Measurements from ENCODE around the gene CDH23.

CDH23 gene

GRCh38 chr10:71688256-71688655, 291.5 kb downstream of the CDH23 start:
- no peak for TF ChIP-seq CTCF (IDR thresholded peaks at IDR 0.05)

GRCh38 chr10:71690094-71690720, 293.5 kb downstream of the CDH23 start:
- no peak for TF ChIP-seq CTCF (IDR thresholded peaks at IDR 0.05)

GRCh38 chr10:71691405-71691804, 294.7 kb downstream of the CDH23 start:
- TF ChIP-seq CTCF (IDR thresholded peaks at IDR 0.05) = no peak

- no peak for TF ChIP-seq CTCF (IDR thresholded peaks at IDR 0.05)
Observed at GRCh38 chr10:71692598-71693306, 296.0 kb downstream of the CDH23 start.

GRCh38 chr10:71693377-71693776, 296.7 kb downstream of the CDH23 start:
- no peak for TF ChIP-seq CTCF (IDR thresholded peaks at IDR 0.05)

- TF ChIP-seq CTCF (IDR thresholded peaks at IDR 0.05) = no peak
Observed at GRCh38 chr10:71694039-71694501, 297.4 kb downstream of the CDH23 start.

- no peak for TF ChIP-seq CTCF (IDR thresholded peaks at IDR 0.05)
Observed at GRCh38 chr10:71694567-71694968, 297.8 kb downstream of the CDH23 start.

Data from LNCAP (cell line).